ENCODE measurements around the gene FAM163A.

DNA sequence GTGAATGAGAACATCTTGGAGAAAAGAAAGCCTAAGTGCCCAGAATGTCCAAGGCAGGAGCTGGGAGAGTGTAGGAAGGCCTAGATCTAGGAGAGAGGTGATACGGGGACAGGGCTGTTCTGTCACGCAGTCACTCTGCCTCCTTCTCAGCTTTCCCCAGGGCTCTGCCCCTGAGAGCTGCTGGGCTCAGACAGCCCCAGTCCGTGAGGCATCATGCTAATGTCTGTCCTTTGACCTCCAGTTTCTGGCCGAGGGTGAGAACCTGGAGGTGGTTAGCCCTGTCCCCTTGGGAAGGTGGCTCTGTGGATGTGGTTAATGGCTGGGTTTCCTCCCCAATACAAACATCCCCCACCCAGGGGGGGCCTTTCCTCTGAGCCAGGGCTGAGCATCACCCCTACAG lies 63.2 kb downstream of the FAM163A start:
- TF ChIP-seq, protein P1, sequence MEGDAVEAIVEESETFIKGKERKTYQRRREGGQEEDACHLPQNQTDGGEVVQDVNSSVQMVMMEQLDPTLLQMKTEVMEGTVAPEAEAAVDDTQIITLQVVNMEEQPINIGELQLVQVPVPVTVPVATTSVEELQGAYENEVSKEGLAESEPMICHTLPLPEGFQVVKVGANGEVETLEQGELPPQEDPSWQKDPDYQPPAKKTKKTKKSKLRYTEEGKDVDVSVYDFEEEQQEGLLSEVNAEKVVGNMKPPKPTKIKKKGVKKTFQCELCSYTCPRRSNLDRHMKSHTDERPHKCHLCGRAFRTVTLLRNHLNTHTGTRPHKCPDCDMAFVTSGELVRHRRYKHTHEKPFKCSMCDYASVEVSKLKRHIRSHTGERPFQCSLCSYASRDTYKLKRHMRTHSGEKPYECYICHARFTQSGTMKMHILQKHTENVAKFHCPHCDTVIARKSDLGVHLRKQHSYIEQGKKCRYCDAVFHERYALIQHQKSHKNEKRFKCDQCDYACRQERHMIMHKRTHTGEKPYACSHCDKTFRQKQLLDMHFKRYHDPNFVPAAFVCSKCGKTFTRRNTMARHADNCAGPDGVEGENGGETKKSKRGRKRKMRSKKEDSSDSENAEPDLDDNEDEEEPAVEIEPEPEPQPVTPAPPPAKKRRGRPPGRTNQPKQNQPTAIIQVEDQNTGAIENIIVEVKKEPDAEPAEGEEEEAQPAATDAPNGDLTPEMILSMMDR (IDR thresholded peaks at IDR 0.05; ENCODE audit: borderline replicate concordance, extremely low read depth, low read length, poor library complexity, severe bottlenecking) = no peak
- TF ChIP-seq EZH2 (IDR thresholded peaks at IDR 0.05; ENCODE audit: borderline replicate concordance, low read depth, low read length, severe bottlenecking) = no peak

Measured in DND-41 (cell line).